ENCODE data around the gene ARHGAP22.

Gene ARHGAP22

GRCh38 chr10:48463318-48464003 is 141.4 kb downstream of the ARHGAP22 start:
- Mint-ChIP-seq H3K36me3 (ENCODE audit: low read depth) (no peaks in the 10 kb centered on the region), H3K27me3 (ENCODE audit: low read depth, poor library complexity) (peaks cover 9% of the 10 kb centered on the region), H3K4me1 (peaks cover 46% of the 10 kb centered on the region), H3K4me3 (no peak overlapping the region), H3K9me3 (no peaks in the 10 kb centered on the region), H3K27ac (peak overlapping the region; percentile 58)
- TF ChIP-seq CTCF (IDR thresholded peaks at IDR 0.05), result no peak
- peak; percentile 45 for DNase-seq

GRCh38 chr10:48462482-48463020 is 142.3 kb downstream of the ARHGAP22 start:
- Mint-ChIP-seq H3K36me3 (ENCODE audit: low read depth) (no peaks in the 10 kb centered on the region), H3K9me3 (no peaks in the 10 kb centered on the region), H3K27me3 (ENCODE audit: low read depth, poor library complexity) (peaks cover 9% of the 10 kb centered on the region), H3K4me3 (no peak overlapping the region), H3K4me1 (peaks cover 37% of the 10 kb centered on the region), H3K27ac (no peak overlapping the region)
- no peak for TF ChIP-seq CTCF (IDR thresholded peaks at IDR 0.05)
- DNase-seq, result no peak

GRCh38 chr10:48461623-48462481 is 143.0 kb downstream of the ARHGAP22 start:
- Mint-ChIP-seq H3K4me1 (peaks cover 31% of the 10 kb centered on the region), H3K4me3 (no peak overlapping the region), H3K27ac (no peak overlapping the region), H3K27me3 (ENCODE audit: low read depth, poor library complexity) (peaks cover 6% of the 10 kb centered on the region), H3K36me3 (ENCODE audit: low read depth) (no peaks in the 10 kb centered on the region), H3K9me3 (no peaks in the 10 kb centered on the region)
- TF ChIP-seq CTCF (IDR thresholded peaks at IDR 0.05), result no peak
- no peak for DNase-seq

GRCh38 chr10:48460182-48460581 is 144.7 kb downstream of the ARHGAP22 start:
- no peaks in the 10 kb centered on the region for H3K9me3 Mint-ChIP-seq

More at GRCh38 chr10:48460182-48460581, 144.7 kb downstream of the ARHGAP22 start:
- Mint-ChIP-seq H3K27me3 (ENCODE audit: low read depth, poor library complexity) (peaks cover 6% of the 10 kb centered on the region), H3K36me3 (ENCODE audit: low read depth) (no peaks in the 10 kb centered on the region), H3K4me3 (no peak overlapping the region), H3K4me1 (peaks cover 33% of the 10 kb centered on the region), H3K27ac (no peak overlapping the region)
- no peak for TF ChIP-seq CTCF (IDR thresholded peaks at IDR 0.05)
- DNase-seq, result no peak
